ENCODE results near the gene YKT6. TPM values are rescaled to one million over a fixed set of nuclear protein-coding genes. Genes with fewer than 3 reads are reported as not detected.

Gene YKT6
- total RNA-seq, 1 donor from 2014 or later: 89.5 TPM

DNA sequence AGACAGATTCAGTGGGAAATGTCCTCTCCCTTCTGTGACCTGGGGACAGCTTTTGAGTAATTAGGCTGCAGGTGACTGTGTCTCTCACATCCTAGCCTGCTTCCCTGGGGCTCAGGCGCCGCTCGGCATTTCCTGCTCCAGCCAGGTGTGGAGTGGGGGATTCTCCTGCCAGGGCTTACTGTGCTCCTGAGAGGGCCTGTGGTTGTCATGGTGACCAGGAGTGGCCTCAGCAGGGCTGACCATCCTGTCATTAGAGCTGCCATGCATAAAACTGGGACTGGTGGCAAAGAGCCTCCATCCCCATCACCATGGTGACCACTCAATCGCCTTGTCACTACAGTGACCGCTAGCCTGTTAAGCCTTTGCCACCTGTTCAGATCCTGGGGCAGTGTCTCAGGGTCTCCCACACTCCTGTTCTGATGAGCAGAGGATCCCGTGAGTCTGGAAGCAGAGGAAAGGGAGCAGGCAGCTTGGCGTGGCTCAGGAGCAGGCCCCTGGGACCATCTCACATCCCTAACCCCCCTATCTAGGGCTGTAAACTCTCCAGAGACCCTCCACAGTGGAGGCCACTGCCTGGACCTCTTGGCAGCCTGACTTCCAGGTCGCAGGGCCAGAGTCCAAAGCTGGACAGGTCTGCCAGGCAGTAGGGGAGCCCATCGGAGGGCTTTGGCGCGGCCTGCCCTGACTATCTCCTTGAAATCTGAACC lies 11.3 kb upstream of the YKT6 start, which contains the start of gene GCK:
TSS of gene GCK (minus strand) at position 154 of the 707 bp plus-strand sequence. CDS start 486 bp downstream, outside the sequence.
- Mint-ChIP-seq H3K36me3 (ENCODE audit: unreplicated experiment) (no peaks in the 10 kb centered on the region), H3K27me3 (ENCODE audit: unreplicated experiment) (peaks cover 26% of the 10 kb centered on the region), H3K9me3 (ENCODE audit: unreplicated experiment) (no peaks in the 10 kb centered on the region), H3K4me3 (ENCODE audit: unreplicated experiment) (no peak within 1 kb of the TSS), H3K4me1 (ENCODE audit: unreplicated experiment) (peaks cover 10% of the 10 kb centered on the region), H3K27ac (ENCODE audit: unreplicated experiment) (no peak within 1 kb of the TSS)
- TF ChIP-seq, protein P1, sequence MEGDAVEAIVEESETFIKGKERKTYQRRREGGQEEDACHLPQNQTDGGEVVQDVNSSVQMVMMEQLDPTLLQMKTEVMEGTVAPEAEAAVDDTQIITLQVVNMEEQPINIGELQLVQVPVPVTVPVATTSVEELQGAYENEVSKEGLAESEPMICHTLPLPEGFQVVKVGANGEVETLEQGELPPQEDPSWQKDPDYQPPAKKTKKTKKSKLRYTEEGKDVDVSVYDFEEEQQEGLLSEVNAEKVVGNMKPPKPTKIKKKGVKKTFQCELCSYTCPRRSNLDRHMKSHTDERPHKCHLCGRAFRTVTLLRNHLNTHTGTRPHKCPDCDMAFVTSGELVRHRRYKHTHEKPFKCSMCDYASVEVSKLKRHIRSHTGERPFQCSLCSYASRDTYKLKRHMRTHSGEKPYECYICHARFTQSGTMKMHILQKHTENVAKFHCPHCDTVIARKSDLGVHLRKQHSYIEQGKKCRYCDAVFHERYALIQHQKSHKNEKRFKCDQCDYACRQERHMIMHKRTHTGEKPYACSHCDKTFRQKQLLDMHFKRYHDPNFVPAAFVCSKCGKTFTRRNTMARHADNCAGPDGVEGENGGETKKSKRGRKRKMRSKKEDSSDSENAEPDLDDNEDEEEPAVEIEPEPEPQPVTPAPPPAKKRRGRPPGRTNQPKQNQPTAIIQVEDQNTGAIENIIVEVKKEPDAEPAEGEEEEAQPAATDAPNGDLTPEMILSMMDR (IDR thresholded peaks at IDR 0.05): no peak
- peak; percentile 81 for DNase-seq (ENCODE audit: extremely low spot score, unreplicated experiment)

DNA sequence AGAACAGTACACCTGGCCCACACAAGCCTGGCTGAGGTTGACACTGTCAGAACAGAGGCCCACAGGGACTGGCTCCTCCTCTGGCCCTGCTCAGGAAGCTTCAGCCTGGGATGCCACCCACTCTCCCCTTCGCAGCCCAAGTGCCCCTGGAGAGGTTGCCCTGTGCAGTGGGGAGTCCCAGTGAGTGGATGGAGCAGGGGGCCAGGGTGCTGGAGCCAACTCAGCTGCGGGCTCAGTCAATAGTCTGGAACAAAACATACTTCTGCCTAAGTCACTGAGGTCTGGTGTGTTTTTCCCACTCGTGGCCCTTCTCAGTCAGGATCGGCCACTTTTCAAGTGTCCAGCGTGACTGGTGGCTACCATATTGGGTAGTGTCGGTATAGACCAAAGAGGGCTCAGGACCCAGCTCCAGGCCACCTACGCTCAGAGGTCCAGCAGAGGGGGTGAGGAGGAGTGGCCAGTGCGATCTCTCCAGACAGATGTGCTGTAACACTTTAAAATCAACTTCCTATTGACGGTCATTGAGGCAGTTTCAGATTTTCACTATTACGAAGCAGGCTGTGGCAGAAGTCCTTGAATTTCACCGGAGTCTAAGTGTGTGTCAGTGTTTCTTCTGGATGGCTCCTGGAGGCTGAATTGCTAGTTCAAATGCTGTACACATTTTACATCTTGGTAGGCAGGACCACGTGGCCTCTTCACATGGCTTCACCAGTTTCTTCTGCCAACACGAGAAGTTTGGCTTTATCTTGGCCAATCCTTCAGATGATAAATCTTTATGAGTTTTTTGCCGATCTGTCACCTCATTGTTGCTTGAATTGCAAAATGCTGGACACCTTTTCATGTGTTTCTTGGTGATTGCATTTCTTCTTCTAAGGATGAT lies 10.5 kb upstream of the YKT6 start:
- H3K9me3 Mint-ChIP-seq (ENCODE audit: unreplicated experiment): no peaks in the 10 kb centered on the region

DNA sequence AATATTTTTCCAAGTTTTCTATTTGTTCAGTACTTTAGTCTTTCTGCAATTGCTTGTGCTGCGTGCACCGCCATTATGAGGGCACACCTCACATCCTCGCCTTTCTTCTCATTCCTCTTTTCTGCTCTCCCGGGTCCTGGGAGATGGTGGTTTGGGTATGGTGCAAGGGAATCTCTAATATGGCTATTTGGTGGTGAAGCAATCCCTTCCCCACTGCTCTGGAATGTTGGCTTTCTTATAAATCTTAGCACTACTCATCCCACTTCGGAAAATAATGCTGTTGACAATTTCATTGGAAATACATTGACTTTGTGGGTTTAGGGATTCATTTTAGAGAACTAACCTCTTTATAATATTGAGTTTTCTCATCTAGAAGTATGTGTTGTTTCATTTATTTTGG lies 9.6 kb upstream of the YKT6 start:
- no peak overlapping the region for H3K27ac Mint-ChIP-seq (ENCODE audit: unreplicated experiment)
- TF ChIP-seq, protein P1 (IDR thresholded peaks at IDR 0.05): no peak
- H3K4me1 Mint-ChIP-seq (ENCODE audit: unreplicated experiment): peaks cover 3% of the 10 kb centered on the region
- H3K27me3 Mint-ChIP-seq (ENCODE audit: unreplicated experiment): peaks cover 26% of the 10 kb centered on the region
- H3K4me3 Mint-ChIP-seq (ENCODE audit: unreplicated experiment): no peak overlapping the region
- no peaks in the 10 kb centered on the region for H3K9me3 Mint-ChIP-seq (ENCODE audit: unreplicated experiment)
- DNase-seq (ENCODE audit: extremely low spot score, unreplicated experiment): no peak
- H3K36me3 Mint-ChIP-seq (ENCODE audit: unreplicated experiment): no peaks in the 10 kb centered on the region

More for the DNA sequence above, 10.5 kb upstream of the YKT6 start:
- DNase-seq (ENCODE audit: extremely low spot score, unreplicated experiment): no peak
- TF ChIP-seq, protein P1 (IDR thresholded peaks at IDR 0.05): no peak
- Mint-ChIP-seq H3K36me3 (ENCODE audit: unreplicated experiment) (no peaks in the 10 kb centered on the region), H3K4me3 (ENCODE audit: unreplicated experiment) (no peak overlapping the region), H3K27ac (ENCODE audit: unreplicated experiment) (no peak overlapping the region), H3K27me3 (ENCODE audit: unreplicated experiment) (peaks cover 26% of the 10 kb centered on the region), H3K4me1 (ENCODE audit: unreplicated experiment) (peaks cover 3% of the 10 kb centered on the region)

DNA sequence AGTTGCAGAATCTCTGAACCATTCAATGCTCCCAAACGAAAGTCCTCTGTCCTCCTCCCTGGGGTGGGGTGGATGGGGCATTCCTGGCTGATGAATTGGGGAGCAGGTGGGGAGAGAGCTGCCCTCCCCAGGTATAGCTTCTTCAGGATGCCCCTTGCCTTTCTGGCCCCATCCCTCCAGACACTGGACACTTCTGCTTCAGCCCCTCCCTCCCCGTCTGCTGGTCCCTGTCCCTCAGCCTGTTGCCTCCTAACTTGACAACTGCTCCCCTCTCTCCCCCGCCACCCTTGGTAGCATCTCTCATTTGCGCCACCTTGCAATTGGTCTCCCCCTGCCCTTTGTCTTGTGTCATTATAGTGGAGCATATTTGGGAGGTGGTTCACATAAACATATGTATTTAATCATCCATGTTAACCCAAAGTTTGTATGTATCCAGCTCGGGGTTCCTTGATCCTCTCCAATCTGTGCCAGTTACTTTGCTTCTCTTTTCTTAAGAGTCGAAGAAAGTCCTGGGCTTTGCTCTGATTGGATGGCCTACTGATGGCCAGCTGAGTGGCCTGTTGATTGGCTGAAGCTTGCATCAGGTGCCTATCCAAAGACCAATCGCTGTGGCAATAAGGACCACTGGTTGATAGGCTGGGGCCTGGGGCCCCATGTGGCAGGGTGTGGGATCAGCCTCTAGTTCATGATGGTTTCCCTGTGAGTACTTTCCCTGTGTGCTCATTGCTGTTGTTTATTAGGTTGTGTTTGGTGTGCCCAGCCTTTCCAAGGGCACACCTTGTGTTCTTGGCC lies 7.6 kb upstream of the YKT6 start:
- H3K4me1 Mint-ChIP-seq (ENCODE audit: unreplicated experiment): no peaks in the 10 kb centered on the region
- TF ChIP-seq, protein P1 (IDR thresholded peaks at IDR 0.05): no peak
- no peaks in the 10 kb centered on the region for H3K9me3 Mint-ChIP-seq (ENCODE audit: unreplicated experiment)
- no peak overlapping the region for H3K27ac Mint-ChIP-seq (ENCODE audit: unreplicated experiment)
- no peak for DNase-seq (ENCODE audit: extremely low spot score, unreplicated experiment)
- H3K36me3 Mint-ChIP-seq (ENCODE audit: unreplicated experiment): no peaks in the 10 kb centered on the region
- no peak overlapping the region for H3K4me3 Mint-ChIP-seq (ENCODE audit: unreplicated experiment)
- H3K27me3 Mint-ChIP-seq (ENCODE audit: unreplicated experiment): peaks cover 34% of the 10 kb centered on the region
